Raji (cell line): ENCODE results near the gene MYO5A.
A peak's percentile ranks its signal among the peaks of the same experiment; 100 is the strongest.

Source experiments
- POLR2A ChIP-seq: IDR thresholded peaks from 2 replicates; pipeline ENCODE4 v1.6.1; 2011; ENCODE audit warnings: low read depth, low read length, control low read depth; ENCODE audit not compliant: insufficient read depth

Gene MYO5A

DNA sequence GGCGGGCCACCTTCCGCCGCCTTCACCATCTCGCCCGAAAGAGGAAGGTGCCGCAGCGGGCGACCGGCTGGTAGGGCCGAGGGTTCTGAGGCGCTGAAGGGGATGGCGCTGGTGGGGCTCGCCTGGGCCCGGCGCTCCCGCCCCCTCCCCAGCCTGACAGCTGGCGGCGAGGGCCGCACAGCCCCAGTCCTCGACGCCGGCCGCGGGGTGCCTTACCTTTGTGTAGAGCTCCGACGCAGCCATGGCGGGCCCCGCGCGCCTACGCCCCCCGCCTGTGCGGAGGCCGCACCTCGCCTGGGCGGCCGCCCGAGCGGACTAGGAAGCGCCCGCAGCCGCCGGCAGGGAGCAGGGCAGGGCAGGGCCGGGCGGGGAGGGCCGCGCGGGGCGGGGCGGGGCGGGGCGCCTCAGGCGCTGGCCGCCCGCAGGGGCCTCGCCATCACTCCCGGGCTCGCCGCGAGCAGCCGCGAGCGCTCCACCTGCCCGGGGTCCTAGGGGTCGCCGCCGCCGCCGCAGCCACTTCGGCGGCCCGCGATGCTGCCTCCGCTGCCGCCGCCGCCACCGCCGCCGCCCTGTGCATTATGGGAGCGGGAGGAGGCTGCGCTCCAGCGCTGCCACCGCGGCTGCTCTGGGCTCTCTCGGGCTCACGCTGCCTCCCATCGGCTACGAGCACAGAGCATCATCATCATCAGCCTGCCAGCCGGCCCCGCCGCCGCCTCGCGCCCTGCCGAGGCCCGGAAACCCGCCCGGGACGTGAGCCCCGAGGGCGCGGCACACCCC lies at the start of gene MYO5A:
TSS of gene MYO5A (minus strand) at position 317 of the 777 bp plus-strand sequence. CDS start at position 243, 74 bp downstream.
- TF ChIP-seq POLR2A, result peak; percentile 56

DNA sequence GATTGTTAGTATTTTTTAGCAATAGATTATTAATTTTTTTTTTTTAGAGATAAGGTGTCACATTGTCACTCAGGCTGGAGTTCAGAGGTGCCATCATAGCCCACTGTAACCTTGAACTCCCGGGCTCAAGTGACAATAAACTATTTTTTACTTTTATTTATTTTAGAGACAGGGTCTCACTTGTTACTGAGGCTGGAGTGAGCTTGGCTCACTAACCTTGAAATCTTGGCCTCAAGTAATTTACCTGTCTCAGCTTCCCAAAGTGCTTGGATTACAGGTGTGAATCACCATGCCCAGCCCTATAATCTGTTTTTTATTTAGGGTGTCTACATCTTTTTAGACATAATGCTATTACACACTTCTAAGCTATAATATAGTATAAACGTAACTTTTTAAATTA lies 48.0 kb upstream of the MYO5A start:
- TF ChIP-seq POLR2A, result no peak

DNA sequence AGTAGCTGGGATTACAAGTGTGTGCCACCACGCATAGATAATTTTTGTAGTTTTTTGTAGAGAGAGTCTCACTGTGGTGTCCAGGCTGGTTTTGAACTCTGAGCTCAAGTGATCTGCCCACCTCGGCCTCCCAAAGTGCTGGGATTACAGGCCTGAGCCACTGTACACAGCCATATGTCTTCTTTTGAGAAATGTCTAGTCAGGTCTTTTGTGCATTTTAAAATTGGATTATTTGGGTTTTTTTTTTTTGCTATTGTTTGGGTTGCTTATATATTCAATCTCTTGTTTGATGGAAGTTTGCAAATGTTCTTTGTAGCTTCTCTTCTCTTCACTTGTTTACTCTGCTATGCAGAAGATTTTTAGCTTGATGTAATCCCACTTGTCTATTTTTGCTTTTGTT lies 46.4 kb upstream of the MYO5A start:
- TF ChIP-seq POLR2A, result no peak

DNA sequence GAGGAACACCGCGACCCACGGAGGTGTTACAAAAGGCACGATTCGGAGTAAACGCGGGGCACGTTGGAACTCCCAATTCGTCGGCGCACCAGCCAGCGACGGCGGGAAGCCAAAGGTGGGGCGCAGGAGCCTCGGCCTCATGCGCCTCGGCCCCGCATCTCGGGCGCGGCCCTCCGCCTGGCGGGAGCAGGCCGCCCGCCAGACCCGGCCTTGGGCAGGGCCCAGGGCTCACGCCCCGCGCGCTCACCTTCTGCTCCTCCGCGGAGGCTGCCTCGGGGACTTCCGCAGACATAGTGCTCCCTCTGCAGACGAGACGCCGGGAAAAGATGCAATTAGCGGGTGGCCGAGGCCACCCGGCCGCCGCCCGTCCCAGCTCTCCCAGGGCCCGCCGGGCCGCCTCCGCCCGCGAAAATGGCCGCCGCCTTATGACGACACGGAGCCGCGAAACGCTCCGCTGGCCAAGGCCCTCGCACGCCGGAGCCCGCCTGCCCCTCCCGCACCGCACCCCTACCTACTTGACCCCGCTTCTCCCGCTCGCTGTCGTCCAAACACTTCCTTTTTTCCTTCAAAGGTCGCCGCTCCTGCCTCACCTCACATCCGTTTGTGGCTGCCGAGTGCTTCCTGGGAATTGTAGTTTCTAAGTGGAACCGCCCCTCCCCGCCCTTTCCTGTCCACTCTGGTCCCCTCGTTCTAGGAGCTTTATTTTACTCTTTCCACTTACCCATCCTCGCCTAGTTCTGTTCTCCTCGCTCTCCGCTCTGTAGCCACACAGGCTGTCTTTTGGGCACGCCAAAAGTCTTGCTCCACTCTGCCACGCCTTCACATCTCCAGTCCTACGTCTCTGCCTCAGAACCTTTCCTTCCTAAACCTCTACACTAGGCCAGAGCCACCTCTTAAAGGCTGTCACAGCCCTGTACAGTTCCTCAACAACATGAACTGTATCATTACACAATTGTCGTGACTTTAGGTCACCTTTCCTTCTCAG lies 40.2 kb upstream of the MYO5A start, which contains the start of gene ARPP19:
TSS of gene ARPP19 (minus strand) at position 430 of the 985 bp plus-strand sequence. CDS start at position 292, 138 bp downstream.
- peak; percentile 75 for TF ChIP-seq POLR2A

DNA sequence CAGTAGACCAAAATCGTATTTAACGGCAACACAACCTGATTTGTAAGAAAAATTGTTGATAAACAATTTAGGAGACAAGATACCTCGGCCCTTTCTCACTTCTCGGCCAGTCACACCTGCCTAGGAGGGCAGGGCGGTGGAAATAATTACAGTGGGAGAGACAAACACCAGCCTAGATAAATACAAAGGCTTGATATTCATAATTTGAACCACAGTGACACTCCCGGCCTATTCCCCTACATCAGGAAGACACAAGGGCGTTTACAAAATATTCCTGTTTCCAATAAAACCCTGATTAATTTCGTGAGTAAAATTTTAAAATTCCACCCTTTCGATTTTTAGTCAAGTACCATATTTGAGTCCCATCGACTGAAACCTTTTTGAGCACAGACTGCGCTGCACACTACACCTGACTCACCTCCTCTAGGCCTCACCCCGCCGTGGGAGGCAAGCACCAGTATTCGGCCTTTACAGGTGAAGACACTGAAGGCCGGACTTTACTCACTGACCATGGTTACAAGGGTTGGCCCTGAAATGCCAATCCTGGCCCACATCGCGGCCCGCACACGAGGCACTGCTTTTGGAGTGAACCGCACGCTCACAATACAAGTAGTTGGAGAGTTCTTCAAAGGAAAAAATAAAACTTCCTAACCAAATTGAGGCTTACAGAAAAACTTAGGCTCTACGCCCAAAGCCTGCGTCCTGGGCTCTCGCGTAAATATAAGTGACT lies 39.4 kb upstream of the MYO5A start:
- no peak for TF ChIP-seq POLR2A

DNA sequence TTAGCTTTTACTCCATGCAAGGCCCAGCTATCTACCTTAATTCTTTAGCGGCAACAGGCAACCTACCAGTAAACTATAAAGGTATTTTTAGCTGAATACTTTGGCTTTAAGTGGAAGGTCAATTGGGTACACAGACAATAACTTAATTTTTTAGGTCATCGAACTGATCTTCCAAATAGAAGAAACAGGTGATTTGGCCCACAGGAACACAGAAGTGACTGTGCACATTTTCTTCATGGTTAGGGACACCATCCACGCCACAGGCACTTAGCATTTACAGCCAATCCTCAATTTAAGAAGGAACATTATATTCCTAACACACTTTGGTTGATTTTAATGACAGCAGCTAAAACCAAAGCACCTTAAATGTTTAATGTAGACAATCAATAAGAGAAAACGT lies 38.2 kb upstream of the MYO5A start:
- no peak for TF ChIP-seq POLR2A

DNA sequence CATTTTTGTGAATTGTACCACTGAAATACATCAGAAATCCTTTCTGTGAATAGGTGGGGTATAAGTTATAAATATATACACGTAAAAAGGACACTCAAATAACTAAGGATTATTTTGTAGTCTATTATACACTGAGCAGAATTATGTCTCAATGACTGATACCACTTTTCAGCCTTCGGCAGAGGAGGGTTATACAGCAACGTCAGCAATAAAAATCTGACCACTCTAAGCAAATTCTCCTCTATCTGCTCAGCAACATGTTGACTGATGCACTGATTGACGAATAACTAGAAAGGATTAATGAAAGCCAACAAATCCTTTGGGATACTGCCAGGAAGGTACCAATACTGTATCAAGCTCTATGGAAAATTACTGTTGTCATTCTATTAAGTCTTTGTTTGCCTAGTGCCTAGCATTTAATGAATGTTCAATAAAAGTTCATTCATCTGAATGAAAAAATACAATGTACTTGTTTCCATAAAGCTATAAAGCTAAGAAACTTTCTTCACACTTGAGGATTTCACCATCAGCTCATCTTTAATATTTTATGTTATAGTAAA lies 34.9 kb upstream of the MYO5A start:
- TF ChIP-seq POLR2A, result no peak

DNA sequence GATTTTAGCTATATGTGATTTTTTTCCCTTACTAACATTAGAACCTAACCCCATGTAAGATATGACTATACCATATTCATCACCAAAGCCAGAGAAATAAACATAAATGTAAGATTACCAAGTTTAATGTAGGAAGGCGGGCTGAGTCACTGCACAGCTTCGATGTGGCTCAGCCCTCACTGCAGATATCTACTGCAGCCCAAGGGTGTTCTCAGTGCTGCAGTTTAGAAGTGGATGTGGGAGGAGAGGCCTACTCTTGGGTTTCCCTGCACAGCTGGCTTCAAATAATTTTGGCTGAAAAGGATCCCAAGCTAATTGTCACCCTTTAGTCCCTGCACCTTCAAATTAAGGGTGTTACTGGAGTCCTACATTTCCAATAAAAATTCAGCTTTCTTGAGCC lies 30.9 kb upstream of the MYO5A start:
- TF ChIP-seq POLR2A, result no peak

DNA sequence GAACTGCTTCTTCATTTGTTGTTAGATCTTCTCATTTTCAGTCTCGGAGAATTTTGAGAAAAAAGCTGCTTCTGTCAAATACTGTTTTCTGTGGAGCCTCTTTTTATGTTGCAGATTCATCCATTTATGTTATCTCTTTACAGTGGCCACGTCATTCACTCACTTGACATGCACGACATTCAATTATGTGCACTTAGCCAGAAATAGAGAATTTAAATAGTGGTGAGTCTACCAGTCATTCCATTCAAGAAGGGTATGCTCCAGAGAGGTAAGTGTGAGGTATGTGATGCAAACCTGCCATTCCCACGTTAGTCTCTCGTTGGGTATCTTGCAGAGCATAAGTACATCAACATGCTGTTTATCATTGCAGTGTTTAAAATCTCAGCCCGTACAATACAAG lies 30.3 kb upstream of the MYO5A start:
- TF ChIP-seq POLR2A, result no peak

DNA sequence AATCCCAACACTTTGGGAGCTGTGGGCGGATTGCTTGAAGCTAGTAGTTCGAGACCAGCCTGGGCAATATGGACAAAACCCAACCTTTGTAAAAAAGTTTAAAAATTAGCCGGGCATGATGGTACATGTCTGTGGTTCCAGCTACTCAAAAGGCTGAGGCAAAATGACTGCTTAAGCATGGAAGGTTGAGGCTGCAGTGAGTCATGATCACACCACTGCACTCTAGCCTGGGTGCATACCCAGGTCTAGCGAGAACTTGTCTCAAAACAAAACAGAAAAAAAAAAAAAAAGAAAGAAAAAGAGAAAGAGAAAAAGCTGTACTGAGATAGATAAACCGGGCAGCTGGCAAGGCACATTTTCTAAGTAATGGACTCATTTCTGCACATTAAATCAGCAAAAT lies 29.5 kb upstream of the MYO5A start:
- no peak for TF ChIP-seq POLR2A

DNA sequence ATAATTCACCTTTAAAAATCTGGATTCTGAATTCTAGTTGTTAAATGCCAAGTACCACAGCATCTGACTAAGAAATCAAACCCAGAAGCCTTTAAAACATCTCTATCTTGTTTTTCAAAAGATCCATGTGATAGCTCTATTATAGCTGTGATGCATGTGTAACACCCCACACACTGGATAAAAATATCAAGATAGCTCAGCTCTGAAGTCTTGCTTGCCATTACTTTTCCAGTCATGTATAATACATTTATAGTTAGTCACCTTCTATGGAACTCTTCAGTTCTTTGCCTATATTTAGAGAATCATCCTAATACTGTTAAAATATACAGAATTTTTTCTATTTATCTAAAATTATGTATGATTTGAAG lies 28.6 kb upstream of the MYO5A start:
- TF ChIP-seq POLR2A, result no peak

DNA sequence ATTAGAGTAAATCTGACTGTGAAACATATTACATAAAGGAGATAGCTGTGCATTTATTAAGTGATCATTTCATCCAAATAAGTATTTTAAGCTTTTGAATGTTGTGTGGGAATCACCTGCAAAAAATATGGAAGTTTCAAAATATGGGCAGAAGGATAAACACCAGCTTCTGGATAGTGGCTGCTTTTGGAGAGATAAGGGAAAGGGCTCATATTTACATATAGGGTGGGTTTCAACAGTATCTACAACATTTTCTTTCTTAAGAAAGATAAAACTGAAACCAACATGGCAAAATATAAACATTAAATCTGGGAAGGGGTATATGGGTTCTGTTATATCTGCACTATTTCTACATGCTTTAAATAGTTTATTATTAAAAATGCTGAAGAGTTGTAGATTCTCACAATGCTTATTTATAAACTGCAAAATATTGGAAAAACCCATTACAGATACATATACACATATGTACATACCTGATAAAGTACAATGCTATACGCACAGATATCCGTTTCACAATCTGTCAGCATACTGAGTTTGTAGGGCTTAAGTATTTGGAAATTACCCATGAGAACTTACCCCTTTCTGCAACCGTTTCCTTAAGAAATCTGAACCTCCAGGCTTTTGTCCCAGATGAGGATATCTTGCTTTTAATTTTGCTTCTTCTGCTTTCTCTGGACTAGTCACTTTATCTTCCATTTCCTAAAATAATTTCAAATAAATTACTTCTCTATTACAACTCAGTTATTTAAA lies 28.0 kb upstream of the MYO5A start:
- no peak for TF ChIP-seq POLR2A

DNA sequence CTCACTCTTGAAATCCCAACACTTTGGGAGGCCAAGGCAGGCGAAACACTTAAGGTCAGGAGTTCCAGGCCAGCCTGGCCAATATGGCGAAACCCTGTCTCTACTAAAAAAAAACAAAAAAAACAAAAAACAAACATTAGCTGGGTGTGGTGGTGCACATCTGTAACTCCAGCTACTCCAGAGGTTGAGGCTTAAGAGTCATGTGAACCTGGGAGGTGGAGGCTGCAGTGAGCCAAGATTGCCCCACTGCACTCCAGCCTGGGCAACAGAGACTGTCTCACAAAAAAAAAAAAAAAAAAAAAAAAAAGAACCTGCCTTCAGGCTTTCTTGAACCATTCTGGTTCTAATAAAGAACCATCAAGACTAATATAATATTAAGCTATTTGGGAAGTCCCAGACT lies 23.6 kb upstream of the MYO5A start:
- TF ChIP-seq POLR2A, result no peak

DNA sequence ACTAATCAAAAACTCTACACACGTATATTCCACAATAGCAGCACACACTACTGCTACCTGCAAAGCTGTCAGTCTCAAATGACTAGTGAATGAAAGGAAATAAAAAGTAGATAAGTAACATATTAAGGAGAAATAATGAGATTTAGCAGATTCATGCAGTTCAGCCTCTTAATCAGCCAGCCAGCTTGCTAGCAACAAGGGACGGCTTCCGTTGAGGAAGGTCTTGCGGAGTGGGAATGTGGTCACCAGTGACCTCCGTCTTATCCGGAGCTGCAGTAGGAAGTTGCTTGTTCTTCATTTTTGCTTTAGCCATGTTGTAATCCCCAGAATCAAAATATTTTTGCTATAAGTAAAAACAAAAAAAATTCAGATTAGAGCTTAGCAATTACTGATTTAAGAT lies 23.1 kb upstream of the MYO5A start:
- TF ChIP-seq POLR2A, result no peak

DNA sequence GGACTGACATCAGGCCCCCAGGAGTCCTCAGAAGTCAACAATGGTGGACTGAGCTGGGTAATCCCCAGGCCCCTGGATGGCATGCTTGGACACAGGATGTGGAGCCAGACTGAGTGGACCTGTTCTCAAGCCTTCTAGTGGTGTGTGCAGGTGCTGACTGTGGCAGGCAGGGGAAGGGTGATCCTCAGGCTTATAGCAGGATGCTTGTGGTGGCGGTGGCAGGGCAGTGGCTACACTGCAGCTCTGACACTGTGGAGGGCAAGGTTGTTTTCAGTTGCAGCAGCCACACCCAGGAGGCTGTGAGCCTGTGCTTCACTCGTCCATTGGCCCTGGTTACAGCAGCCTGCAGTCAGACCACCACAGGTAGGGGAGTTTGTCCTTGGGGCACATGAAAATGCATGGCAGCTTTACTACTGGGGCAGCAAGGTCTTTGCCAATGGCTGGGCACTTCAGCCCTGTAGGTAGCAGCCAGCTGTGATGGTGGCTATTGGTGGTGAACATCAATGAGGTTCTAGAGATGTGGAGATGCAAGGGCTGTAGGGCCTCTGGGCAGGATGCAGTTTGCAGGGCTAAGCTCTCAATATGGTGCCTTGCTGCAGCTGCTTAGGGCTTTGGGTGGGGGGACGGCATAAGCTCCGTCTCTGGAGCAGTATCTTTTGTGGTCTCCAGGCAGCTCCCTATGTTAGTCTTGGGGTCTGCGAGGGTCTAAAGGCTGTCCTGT lies 17.5 kb upstream of the MYO5A start:
- TF ChIP-seq POLR2A, result no peak
